Epidermal melanocyte (primary cell): ENCODE results near the gene SHLD1.

Experiments
- DNase-seq: peaks from one replicate; pipeline ENCODE4 v3.0.0; 2011; ENCODE audit warnings: low spot score; ENCODE audit not compliant: insufficient read length

Gene SHLD1

GRCh38 chr20:5845681-5846615 lies 95.7 kb downstream of the SHLD1 start:
- no peak for DNase-seq

GRCh38 chr20:5848711-5849505 lies 98.7 kb downstream of the SHLD1 start:
- DNase-seq, result no peak

- no peak for DNase-seq
Measured at GRCh38 chr20:5855939-5856338, 105.7 kb downstream of the SHLD1 start.

GRCh38 chr20:5859608-5860007 lies 109.4 kb downstream of the SHLD1 start:
- DNase-seq, result no peak

GRCh38 chr20:5862703-5863039 lies 112.5 kb downstream of the SHLD1 start:
- no peak for DNase-seq

- DNase-seq, result no peak
Measured at GRCh38 chr20:5863040-5863833, 113.0 kb downstream of the SHLD1 start.

GRCh38 chr20:5864428-5864827 lies 114.2 kb downstream of the SHLD1 start:
- no peak for DNase-seq

GRCh38 chr20:5864873-5865587 lies 114.8 kb downstream of the SHLD1 start:
- no peak for DNase-seq

- DNase-seq, result no peak
Measured at GRCh38 chr20:5865604-5866003, 115.4 kb downstream of the SHLD1 start.

- no peak for DNase-seq
Measured at GRCh38 chr20:5870568-5870981, 120.4 kb downstream of the SHLD1 start.

- no peak for DNase-seq
Measured at GRCh38 chr20:5871459-5872410, 121.5 kb downstream of the SHLD1 start.

- DNase-seq, result no peak
Measured at GRCh38 chr20:5877128-5877527, 126.9 kb downstream of the SHLD1 start.

- DNase-seq, result no peak
Measured at GRCh38 chr20:5880326-5880725, 130.1 kb downstream of the SHLD1 start.

GRCh38 chr20:5881703-5882102 lies 131.5 kb downstream of the SHLD1 start:
- DNase-seq, result no peak

GRCh38 chr20:5882166-5882565 lies 132.0 kb downstream of the SHLD1 start:
- DNase-seq, result no peak

- DNase-seq, result no peak
Measured at GRCh38 chr20:5884465-5885335, 134.5 kb downstream of the SHLD1 start.

- DNase-seq, result no peak
Measured at GRCh38 chr20:5885866-5886265, 135.7 kb downstream of the SHLD1 start.

GRCh38 chr20:5886788-5887187 lies 136.6 kb downstream of the SHLD1 start:
- DNase-seq, result no peak

GRCh38 chr20:5887386-5887785 lies 137.2 kb downstream of the SHLD1 start:
- DNase-seq, result no peak
